ENCODE measurements around the gene MECP2.

DNA sequence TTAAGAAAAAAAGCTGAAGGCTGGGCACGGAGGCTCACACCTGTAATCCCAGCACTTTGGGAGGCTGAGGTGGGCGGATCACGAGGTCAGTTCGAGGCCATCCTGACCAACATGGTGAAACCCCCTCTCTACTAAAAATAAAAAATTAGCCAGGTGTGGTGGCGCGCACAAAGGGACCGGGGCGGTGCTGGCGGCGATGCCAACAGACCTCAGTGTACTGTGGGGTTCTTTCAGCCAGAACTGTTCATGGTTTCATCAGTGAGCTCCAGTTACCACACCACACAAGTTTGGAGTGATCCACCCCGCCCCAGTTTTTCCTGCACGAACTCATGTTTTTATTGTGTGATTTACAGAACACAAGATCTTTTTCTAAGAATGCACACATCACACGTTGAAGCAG lies 56.7 kb downstream of the MECP2 start:
- TF ChIP-seq POLR2A (IDR thresholded peaks at IDR 0.05; ENCODE audit: low read depth): no peak
- TF ChIP-seq, protein P1, sequence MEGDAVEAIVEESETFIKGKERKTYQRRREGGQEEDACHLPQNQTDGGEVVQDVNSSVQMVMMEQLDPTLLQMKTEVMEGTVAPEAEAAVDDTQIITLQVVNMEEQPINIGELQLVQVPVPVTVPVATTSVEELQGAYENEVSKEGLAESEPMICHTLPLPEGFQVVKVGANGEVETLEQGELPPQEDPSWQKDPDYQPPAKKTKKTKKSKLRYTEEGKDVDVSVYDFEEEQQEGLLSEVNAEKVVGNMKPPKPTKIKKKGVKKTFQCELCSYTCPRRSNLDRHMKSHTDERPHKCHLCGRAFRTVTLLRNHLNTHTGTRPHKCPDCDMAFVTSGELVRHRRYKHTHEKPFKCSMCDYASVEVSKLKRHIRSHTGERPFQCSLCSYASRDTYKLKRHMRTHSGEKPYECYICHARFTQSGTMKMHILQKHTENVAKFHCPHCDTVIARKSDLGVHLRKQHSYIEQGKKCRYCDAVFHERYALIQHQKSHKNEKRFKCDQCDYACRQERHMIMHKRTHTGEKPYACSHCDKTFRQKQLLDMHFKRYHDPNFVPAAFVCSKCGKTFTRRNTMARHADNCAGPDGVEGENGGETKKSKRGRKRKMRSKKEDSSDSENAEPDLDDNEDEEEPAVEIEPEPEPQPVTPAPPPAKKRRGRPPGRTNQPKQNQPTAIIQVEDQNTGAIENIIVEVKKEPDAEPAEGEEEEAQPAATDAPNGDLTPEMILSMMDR (IDR thresholded peaks at IDR 0.05): no peak
- no peak for TF ChIP-seq POLR2AphosphoS5 (IDR thresholded peaks at IDR 0.05)
- TF ChIP-seq EP300 (IDR thresholded peaks at IDR 0.05): no peak

All from esophagus muscularis mucosa (tissue), 4 donors.